Activated B cell treated with CpG ODN at 0.5 μM for 24 hours (primary cell): ENCODE results near the gene YEATS4. TPM values are rescaled to one million over a fixed set of nuclear protein-coding genes. Genes with fewer than 3 reads are reported as not detected.

Source experiments
- ATAC-seq: fragments of 200-7000 bp; cut with Tn5 transposase; one replicate; pipeline ENCODE4 v1.10.0; 2021; ENCODE audit warnings: low read depth, mild to moderate bottlenecking, moderate library complexity
- CTCF ChIA-PET: fragments of 350-600 bp; sonication (Branson Sonifier 250); formaldehyde crosslinking; loops from one replicate; lab custom pipeline; 2021; ENCODE audit warnings: antibody characterized with exemption; lab: Charles Lee
- POLR2A ChIA-PET: fragments of 350-600 bp; sonication (Branson Sonifier 250); formaldehyde crosslinking; loops from one replicate; lab custom pipeline; 2021; ENCODE audit warnings: antibody characterized with exemption; lab: Charles Lee
- DNase-seq: peaks from one replicate; pipeline ENCODE4 v3.0.0; 2022
- H3K27ac Mint-ChIP-seq: one replicate; pipeline ENCODE4 v1.8.0; 2020; ENCODE audit warnings: mixed read lengths
- H3K27me3 Mint-ChIP-seq: one replicate; pipeline ENCODE4 v1.8.0; 2021; ENCODE audit warnings: mixed read lengths
- H3K36me3 Mint-ChIP-seq: one replicate; pipeline ENCODE4 v1.8.0; 2021; ENCODE audit warnings: low read depth, mixed read lengths
- H3K4me1 Mint-ChIP-seq: one replicate; pipeline ENCODE4 v1.8.0; 2021; ENCODE audit warnings: mixed read lengths
- H3K4me3 Mint-ChIP-seq: one replicate; pipeline ENCODE4 v1.8.0; 2020; ENCODE audit warnings: mild to moderate bottlenecking, mixed read lengths
- H3K9me3 Mint-ChIP-seq: one replicate; pipeline ENCODE4 v1.8.0; 2020; ENCODE audit warnings: mixed read lengths
- intact Hi-C: fragments of 100-400 bp; cut with micrococcal nuclease; formaldehyde crosslinking; loops from one replicate; pipeline ENCODE4 v1.15.1; 2024
- total RNA-seq: library from RNA; stranded (reverse); gene quantifications from 2 replicates; pipeline ENCODE4 v1.2.3, GENCODE V29; 2022
- TF ChIP-seq, protein P1 (sequence below): fragments of 200-600 bp; IDR thresholded peaks from one replicate; pipeline ENCODE4 v1.8.0; 2022; ENCODE audit warnings: antibody characterized with exemption, mild to moderate bottlenecking

YEATS4 gene
- total RNA-seq, 1 donor from 2014 or later, result 14.9 TPM

- ChIA-PET POLR2A (interaction anchor here (0.7 kb wide), 2 partner anchors 573 to 1715 kb away, joined by 3 to 6 read pairs; no protein-coding TSS in a partner anchor), CTCF (interaction anchor here (1.6 kb wide), 1 partner anchor 153 kb away, joined by 7 read pairs; no protein-coding TSS in a partner anchor)
- intact Hi-C loops, result no loop called here
- Mint-ChIP-seq H3K4me1 (no peaks in the 10 kb centered on the region), H3K27ac (no peak overlapping the region), H3K27me3 (no peaks in the 10 kb centered on the region), H3K36me3 (no peaks in the 10 kb centered on the region), H3K9me3 (no peaks in the 10 kb centered on the region), H3K4me3 (no peak overlapping the region)
- TF ChIP-seq, protein P1, sequence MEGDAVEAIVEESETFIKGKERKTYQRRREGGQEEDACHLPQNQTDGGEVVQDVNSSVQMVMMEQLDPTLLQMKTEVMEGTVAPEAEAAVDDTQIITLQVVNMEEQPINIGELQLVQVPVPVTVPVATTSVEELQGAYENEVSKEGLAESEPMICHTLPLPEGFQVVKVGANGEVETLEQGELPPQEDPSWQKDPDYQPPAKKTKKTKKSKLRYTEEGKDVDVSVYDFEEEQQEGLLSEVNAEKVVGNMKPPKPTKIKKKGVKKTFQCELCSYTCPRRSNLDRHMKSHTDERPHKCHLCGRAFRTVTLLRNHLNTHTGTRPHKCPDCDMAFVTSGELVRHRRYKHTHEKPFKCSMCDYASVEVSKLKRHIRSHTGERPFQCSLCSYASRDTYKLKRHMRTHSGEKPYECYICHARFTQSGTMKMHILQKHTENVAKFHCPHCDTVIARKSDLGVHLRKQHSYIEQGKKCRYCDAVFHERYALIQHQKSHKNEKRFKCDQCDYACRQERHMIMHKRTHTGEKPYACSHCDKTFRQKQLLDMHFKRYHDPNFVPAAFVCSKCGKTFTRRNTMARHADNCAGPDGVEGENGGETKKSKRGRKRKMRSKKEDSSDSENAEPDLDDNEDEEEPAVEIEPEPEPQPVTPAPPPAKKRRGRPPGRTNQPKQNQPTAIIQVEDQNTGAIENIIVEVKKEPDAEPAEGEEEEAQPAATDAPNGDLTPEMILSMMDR, result no peak
- DNase-seq (no peak), ATAC-seq (no peak)
These were observed 58.2 kb downstream of the YEATS4 start for GRCh38 chr12:69417741-69418167.

DNA sequence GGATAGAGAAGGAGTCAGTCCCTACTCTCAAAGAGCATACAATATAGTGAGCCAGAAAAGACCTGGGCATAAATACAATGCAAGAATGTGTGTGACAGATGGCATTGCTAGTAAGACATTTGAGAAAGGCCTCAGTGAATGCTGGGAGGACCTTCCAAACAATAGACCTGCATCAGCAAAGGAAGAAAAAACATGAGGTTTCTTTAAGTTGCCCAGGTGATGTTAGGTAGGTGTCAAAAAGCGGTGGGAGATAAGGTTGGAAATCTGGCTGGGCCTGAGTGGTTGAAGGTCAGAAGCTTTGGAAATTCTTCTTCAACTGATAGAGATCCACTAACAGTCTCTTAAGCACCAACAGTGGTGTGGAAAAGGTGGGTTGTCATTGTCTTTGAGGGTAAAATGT lies 60.2 kb downstream of the YEATS4 start:
- Mint-ChIP-seq H3K27me3 (no peaks in the 10 kb centered on the region), H3K4me1 (no peaks in the 10 kb centered on the region), H3K4me3 (no peak overlapping the region), H3K27ac (no peak overlapping the region), H3K36me3 (no peaks in the 10 kb centered on the region), H3K9me3 (no peaks in the 10 kb centered on the region)
- CTCF ChIA-PET, result no interaction called here
- no peak for DNase-seq
- intact Hi-C loops, result no loop called here
- POLR2A ChIA-PET, result interaction anchor here (0.6 kb wide), 1 partner anchor 1780 kb away, joined by 4 read pairs; no protein-coding TSS in a partner anchor
- TF ChIP-seq, protein P1, result no peak
- no peak for ATAC-seq

GRCh38 chr12:69421548-69421947 lies 62.0 kb downstream of the YEATS4 start:
- Mint-ChIP-seq H3K36me3 (no peaks in the 10 kb centered on the region), H3K27me3 (no peaks in the 10 kb centered on the region), H3K9me3 (no peaks in the 10 kb centered on the region), H3K27ac (no peak overlapping the region), H3K4me1 (no peaks in the 10 kb centered on the region), H3K4me3 (no peak overlapping the region)
- CTCF ChIA-PET, result no interaction called here
- TF ChIP-seq, protein P1, result no peak
- DNase-seq (no peak), ATAC-seq (no peak)
- intact Hi-C loops, result no loop called here
- POLR2A ChIA-PET, result no interaction called here

DNA sequence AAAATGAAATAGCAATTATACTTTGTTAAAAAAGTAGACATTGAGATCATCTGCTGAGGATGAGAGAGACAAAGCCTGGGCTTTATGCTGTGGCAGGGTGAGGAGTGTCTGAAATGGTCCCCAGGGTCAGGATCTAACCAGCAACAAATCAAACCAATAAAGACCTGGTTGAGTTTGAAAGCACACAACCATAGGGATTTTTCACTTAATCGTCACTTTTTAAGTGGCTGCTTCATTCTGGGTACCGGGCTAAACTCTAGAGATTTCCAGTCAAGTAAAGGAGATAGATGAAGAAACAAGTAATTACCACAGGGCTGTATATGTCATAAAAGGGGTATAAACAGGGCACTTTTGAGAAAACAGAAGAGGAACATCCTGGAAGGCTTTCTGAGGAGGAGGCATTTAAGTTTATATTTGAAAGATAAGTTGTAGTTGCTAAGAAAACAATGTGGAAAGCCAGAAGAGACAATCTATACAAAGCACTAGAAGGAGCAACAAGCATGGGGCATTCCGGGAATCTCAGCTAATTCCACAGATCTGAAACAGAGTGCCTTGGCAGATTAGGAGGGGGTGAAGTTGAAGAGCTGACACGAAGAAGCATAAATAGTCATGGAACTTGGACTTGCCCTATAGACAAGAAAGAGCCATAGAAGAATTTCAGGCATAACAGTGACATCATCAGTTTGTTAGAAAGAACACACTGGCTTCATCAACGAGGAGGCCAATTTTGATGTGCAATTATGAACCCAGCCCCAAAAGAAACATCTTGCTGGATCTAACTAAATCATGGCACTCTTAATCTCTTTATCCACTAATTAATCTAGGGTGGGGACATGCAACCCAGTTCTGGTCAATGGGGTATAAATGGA lies 63.7 kb downstream of the YEATS4 start:
- Mint-ChIP-seq H3K36me3 (no peaks in the 10 kb centered on the region), H3K9me3 (no peaks in the 10 kb centered on the region), H3K27ac (no peak overlapping the region), H3K27me3 (no peaks in the 10 kb centered on the region), H3K4me1 (no peaks in the 10 kb centered on the region), H3K4me3 (no peak overlapping the region)
- ChIA-PET CTCF (no interaction called here), POLR2A (no interaction called here)
- intact Hi-C loops, result no loop called here
- DNase-seq (no peak), ATAC-seq (no peak)
- TF ChIP-seq, protein P1, result no peak

GRCh38 chr12:69425417-69425816 lies 65.9 kb downstream of the YEATS4 start:
- POLR2A ChIA-PET, result no interaction called here
- CTCF ChIA-PET, result no interaction called here
- Mint-ChIP-seq H3K27me3 (no peaks in the 10 kb centered on the region), H3K36me3 (no peaks in the 10 kb centered on the region), H3K9me3 (no peaks in the 10 kb centered on the region), H3K27ac (no peak overlapping the region), H3K4me1 (no peaks in the 10 kb centered on the region), H3K4me3 (no peak overlapping the region)
- intact Hi-C loops, result no loop called here
- DNase-seq (no peak), ATAC-seq (no peak)
- TF ChIP-seq, protein P1, result no peak
